HCT116 (cell line): Measurements from ENCODE around the gene MUSK. TPM values are rescaled to one million over a fixed set of nuclear protein-coding genes. Genes with fewer than 3 reads are reported as not detected.

Experiments
- ATAC-seq: fragments of 200-7000 bp; cut with Tn5 transposase; 2 replicates; pipeline ENCODE4 v1.9.1; 2020; ENCODE audit warnings: mild to moderate bottlenecking, moderate library complexity
- BruUV-seq: library from RNA; stranded (reverse); fragments of 400-500 nt; replicated peaks from 2 replicates; lab custom pipeline; 2021; lab: Mats Ljungman, UMichigan
- CTCF ChIA-PET: fragments of 300-600 bp; sonication (Branson Sonifier 250); formaldehyde crosslinking; loops from one replicate; lab custom pipeline; 2021; ENCODE audit warnings: antibody characterized with exemption; lab: Charles Lee
- POLR2A ChIA-PET: fragments of 300-600, 350-600 bp; sonication (Branson Sonifier 250); formaldehyde crosslinking; loops from one replicate; lab custom pipeline; 2021; ENCODE audit warnings: antibody characterized with exemption; lab: Charles Lee
- RAD21 ChIA-PET, 2 experiments: fragments of 300-600 bp; sonication (Branson Sonifier 250); formaldehyde crosslinking; loops; one replicate each; lab custom pipeline; 2023; ENCODE audit warnings: low total read pairs in 2 of 2; ENCODE audit not compliant: uncharacterized antibody in 2 of 2, unreplicated experiment in 2 of 2, low non-redundant PET in 1 of 2; lab: Charles Lee
- DNase-seq: peaks from one replicate; pipeline ENCODE4 v3.0.0-alpha.2; 2010; ENCODE audit warnings: low read depth, low spot score
- H2AFZ ChIP-seq: fragments of 200-600 bp; shearing (Covaris generic), sonication (generic); 2 replicates; pipeline ENCODE4 v1.6.1; 2017; ENCODE audit warnings: low read depth, mixed run types, mixed read lengths, antibody characterized with exemption, low read length; ENCODE audit not compliant: poor library complexity, severe bottlenecking
- H3K27ac ChIP-seq: 2 replicates; pipeline ENCODE4 v1.5.1; 2012; ENCODE audit warnings: low read depth, low read length
- H3K27me3 ChIP-seq: fragments of 200-600 bp; sonication (generic); 2 replicates; pipeline ENCODE4 v1.6.1; 2016; ENCODE audit warnings: mixed run types, low read length, mixed read lengths; ENCODE audit not compliant: insufficient read depth
- H3K36me3 ChIP-seq, 2 experiments: fragments of 200-500 bp in 1 of 2; fragments of 200-600 bp in 1 of 2; sonication (Bioruptor generic) in 1 of 2; sonication (generic) in 1 of 2; 2 replicates each; pipeline versions ENCODE4 v1.5.1 to v1.6.1; 2014 to 2016; ENCODE audit warnings: low read length in 2 of 2, inconsistent platforms in 1 of 2, mixed read lengths in 1 of 2, mixed run types in 1 of 2; ENCODE audit not compliant: insufficient read depth in 2 of 2, control insufficient read depth in 1 of 2
- H3K4me1 ChIP-seq, 2 experiments: fragments of 200-600 bp in 1 of 2; sonication (generic) in 1 of 2; 2 replicates each; pipeline versions ENCODE4 v1.5.1 to v1.6.1; 2012 to 2017; ENCODE audit warnings: low read length in 2 of 2, inconsistent platforms in 1 of 2, mild to moderate bottlenecking in 1 of 2, mixed read lengths in 1 of 2, mixed run types in 1 of 2, moderate library complexity in 1 of 2; ENCODE audit not compliant: insufficient read depth in 2 of 2, control insufficient read depth in 1 of 2
- H3K4me2 ChIP-seq: fragments of 200-600 bp; sonication (generic); 2 replicates; pipeline ENCODE4 v1.6.1; 2017; ENCODE audit warnings: mixed run types, low read length, mixed read lengths
- H3K4me3 ChIP-seq, 2 experiments: fragments of 200-600 bp in 1 of 2; sonication (generic) in 1 of 2; replicated peaks in 1 of 2; 2 replicates each; pipeline ENCODE4 v1.5.1; 2011 to 2016; ENCODE audit warnings: low read length in 2 of 2, control low read depth in 1 of 2, low read depth in 1 of 2, mild to moderate bottlenecking in 1 of 2, mixed read lengths in 1 of 2, mixed run types in 1 of 2
- H3K79me2 ChIP-seq: fragments of 200-600 bp; sonication (generic); 2 replicates; pipeline ENCODE4 v1.6.1; 2017; ENCODE audit warnings: mild to moderate bottlenecking, mixed run types, low read length, moderate library complexity, mixed read lengths; ENCODE audit not compliant: insufficient read depth
- H3K9ac ChIP-seq: fragments of 200-600 bp; sonication (generic); 2 replicates; pipeline ENCODE4 v1.6.1; 2016; ENCODE audit warnings: low read length, mixed read lengths
- H3K9me2 ChIP-seq: fragments of 200-600 bp; sonication (generic), shearing (Covaris generic); 2 replicates; pipeline ENCODE4 v1.6.1; 2017; ENCODE audit warnings: mixed run types, mild to moderate bottlenecking, moderate library complexity; ENCODE audit not compliant: insufficient read depth
- H3K9me3 ChIP-seq, 2 experiments: fragments of 200-500 bp in 1 of 2; fragments of 200-600 bp in 1 of 2; sonication (Bioruptor generic) in 1 of 2; sonication (generic) in 1 of 2; 2 replicates each; pipeline ENCODE4 v1.6.1; 2014 to 2017; ENCODE audit warnings: low read length in 2 of 2, mixed read lengths in 2 of 2, inconsistent platforms in 1 of 2, low read depth in 1 of 2, mild to moderate bottlenecking in 1 of 2, mixed run types in 1 of 2, moderate library complexity in 1 of 2; ENCODE audit not compliant: control insufficient read depth in 1 of 2, insufficient read depth in 1 of 2
- H4K20me1 ChIP-seq: fragments of 200-600 bp; sonication (generic), shearing (Covaris generic); 2 replicates; pipeline ENCODE4 v1.6.1; 2017; ENCODE audit warnings: mixed run types, mild to moderate bottlenecking, moderate library complexity; ENCODE audit not compliant: insufficient read depth
- CBX3 ChIP-seq: IDR thresholded peaks from 2 replicates; pipeline ENCODE4 v1.6.1; 2012; ENCODE audit warnings: low read depth
- CTCF ChIP-seq, 3 experiments: fragments of 200-600 bp in 1 of 3; sonication (generic) in 1 of 3; IDR thresholded peaks in 2 of 3; conservative IDR thresholded peaks in 1 of 3; 2 replicates each; pipeline ENCODE4 v1.5.1; 2012 to 2017; ENCODE audit warnings: low read depth in 2 of 3, low read length in 2 of 3, antibody characterized with exemption in 1 of 3, borderline replicate concordance in 1 of 3, control low read depth in 1 of 3, mild to moderate bottlenecking in 1 of 3, mixed read lengths in 1 of 3, mixed run types in 1 of 3, moderate library complexity in 1 of 3; ENCODE audit not compliant: insufficient read depth in 1 of 3
- EGR1 ChIP-seq: IDR thresholded peaks from 2 replicates; pipeline ENCODE4 v1.6.1; 2012; ENCODE audit warnings: low read depth
- EZH2 ChIP-seq: fragments of 200-600 bp; sonication (generic); IDR thresholded peaks from 2 replicates; pipeline ENCODE4 v1.6.1; 2017; ENCODE audit warnings: antibody characterized with exemption, mixed run types
- EZH2phosphoT487 ChIP-seq: fragments of 200-600 bp; IDR thresholded peaks from 2 replicates; pipeline ENCODE4 v1.6.1; 2018; ENCODE audit warnings: antibody characterized with exemption, borderline replicate concordance
- FOSL1 ChIP-seq: IDR thresholded peaks from 2 replicates; pipeline ENCODE4 v1.6.1; 2012; ENCODE audit warnings: low read depth
- JUND ChIP-seq: IDR thresholded peaks from 2 replicates; pipeline ENCODE4 v1.6.1; 2012
- POLR2A ChIP-seq: IDR thresholded peaks from 2 replicates; pipeline ENCODE4 v1.7.0; 2011; ENCODE audit warnings: borderline replicate concordance; ENCODE audit not compliant: insufficient read depth, insufficient read length; ENCODE audit errors: extremely low read depth
- REST ChIP-seq: IDR thresholded peaks from 2 replicates; pipeline ENCODE4 v1.6.1; 2012; ENCODE audit warnings: low read depth
- SIN3A ChIP-seq: IDR thresholded peaks from 2 replicates; pipeline ENCODE4 v1.6.1; 2012; ENCODE audit warnings: low read depth
- SP1 ChIP-seq: IDR thresholded peaks from 2 replicates; pipeline ENCODE4 v1.6.1; 2012; ENCODE audit warnings: low read depth
- SRF ChIP-seq: IDR thresholded peaks from 2 replicates; pipeline ENCODE4 v1.6.1; 2012; ENCODE audit warnings: low read depth
- YY1 ChIP-seq: IDR thresholded peaks from 2 replicates; pipeline ENCODE4 v1.6.1; 2011; ENCODE audit warnings: low read length, low read depth, moderate library complexity, mild to moderate bottlenecking; ENCODE audit not compliant: insufficient replicate concordance; ENCODE audit errors: extremely low read depth
- ZFX ChIP-seq: fragments of 450-650 bp; IDR thresholded peaks from 2 replicates; pipeline ENCODE4 v1.6.1; 2017
- ZNF274 ChIP-seq: fragments of 200-500 bp; sonication (Bioruptor generic); IDR thresholded peaks from 2 replicates; pipeline ENCODE4 v1.6.1; 2014; ENCODE audit warnings: mild to moderate bottlenecking, low read depth, low read length, inconsistent platforms
- intact Hi-C: fragments of 100-400 bp; cut with micrococcal nuclease; formaldehyde crosslinking; loops from 2 replicates; pipeline ENCODE4 v1.10.0; 2022
- total RNA-seq: library from RNA; stranded (reverse); gene quantifications from one replicate; pipeline ENCODE4 v1.2.1, GENCODE V29; 2021; ENCODE audit not compliant: unreplicated experiment

MUSK gene
- total RNA-seq, 1 experiment from 2014 or later: not detected

DNA sequence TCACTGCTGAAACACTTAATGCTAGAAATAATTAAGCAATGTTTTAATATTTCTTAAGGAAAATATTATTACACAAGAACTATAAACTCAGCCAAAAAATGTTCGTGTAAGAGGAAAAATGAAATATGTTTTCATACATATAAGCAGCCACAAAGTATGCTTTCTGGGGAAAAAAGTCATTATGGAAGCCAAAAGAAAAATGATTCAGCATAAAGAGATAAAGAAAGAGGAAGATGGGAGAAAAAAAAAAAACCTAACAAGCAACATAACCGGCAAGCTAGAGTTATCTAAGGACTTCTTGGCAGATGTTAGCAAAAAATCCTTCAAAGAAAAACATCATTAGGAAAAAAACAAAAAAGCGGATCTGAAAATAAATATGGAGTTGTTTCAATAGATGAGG lies 179.1 kb downstream of the MUSK start:
- H3K36me3 ChIP-seq: no peaks in the 10 kb centered on the region
- ChIA-PET RAD21 (no interaction called here), POLR2A (no interaction called here), CTCF (no interaction called here)
- H3K9me3 ChIP-seq: no peaks in the 10 kb centered on the region
- peak overlapping the region; percentile 37 for H2AFZ ChIP-seq
- 0 out of 2 replicates have a peak, but pooled peaks cover 3% of the 10 kb centered on the region for H3K9me2 ChIP-seq
- H3K79me2 ChIP-seq: no peaks in the 10 kb centered on the region
- no peak for DNase-seq
- BruUV-seq: no TSS peak
- no peaks in the 10 kb centered on the region for H3K27me3 ChIP-seq
- ATAC-seq: no peak
- no peak overlapping the region for H3K4me3 ChIP-seq
- intact Hi-C loops: no loop called here
- no peak overlapping the region for H3K27ac ChIP-seq
- H3K9ac ChIP-seq: no peak overlapping the region
- H3K4me1 ChIP-seq: no peaks in the 10 kb centered on the region
- no peak overlapping the region for H3K4me2 ChIP-seq
- no peaks in the 10 kb centered on the region for H4K20me1 ChIP-seq
- TF ChIP-seq FOSL1: no peak
- no peak for TF ChIP-seq POLR2A
- TF ChIP-seq EZH2phosphoT487: no peak
- TF ChIP-seq YY1: no peak
- no peak for TF ChIP-seq SIN3A
- TF ChIP-seq SRF: no peak
- TF ChIP-seq REST: no peak
- no peak for TF ChIP-seq EGR1
- no peak for TF ChIP-seq JUND
- no peak for TF ChIP-seq CTCF (IDR thresholded peaks at IDR 0.05 in 2 of 3, conservative IDR thresholded peaks at IDR 0.05 in 1 of 3; ENCODE audit: borderline replicate concordance in 1 of 3, insufficient read depth in 1 of 3, low read depth in 2 of 3, low read length in 2 of 3)
- no peak for TF ChIP-seq EZH2
- no peak for TF ChIP-seq ZFX
- TF ChIP-seq CBX3: no peak
- no peak for TF ChIP-seq ZNF274
- no peak for TF ChIP-seq SP1
